GM18907 (cell line): ENCODE measurements around the gene ERC1.
A peak's percentile ranks its signal among the peaks of the same experiment; 100 is the strongest.
"Not testable (repeated sequence)": the region's sequence is repeated elsewhere in the genome, so short reads cannot be mapped to it uniquely, and the experiment has no call there.

ENCODE experiments used
- ATAC-seq: cut with Tn5 transposase; IDR thresholded peaks from one replicate; pipeline ENCODE4 v1.9.1; 2021; ENCODE audit warnings: mild to moderate bottlenecking, moderate library complexity; ENCODE audit not compliant: unreplicated experiment

The ERC1 gene

GRCh38 chr12:1069846-1070245 lies 78.8 kb downstream of the ERC1 start:
- ATAC-seq: no peak

- ATAC-seq: no peak
Observed at GRCh38 chr12:1071182-1071581, 80.2 kb downstream of the ERC1 start.

GRCh38 chr12:1073652-1074051 lies 82.6 kb downstream of the ERC1 start:
- ATAC-seq: no peak

GRCh38 chr12:1077036-1077803 lies 86.2 kb downstream of the ERC1 start:
- ATAC-seq: no peak

- ATAC-seq: no peak
Observed at GRCh38 chr12:1078002-1078401, 87.0 kb downstream of the ERC1 start.

- ATAC-seq: peak; percentile 61
Observed at GRCh38 chr12:1080520-1081223, 89.6 kb downstream of the ERC1 start.

GRCh38 chr12:1083151-1083888 lies 92.3 kb downstream of the ERC1 start:
- ATAC-seq: no peak

- ATAC-seq: no peak
Observed at GRCh38 chr12:1083889-1084262, 92.9 kb downstream of the ERC1 start.

GRCh38 chr12:1091350-1091749 lies 100.3 kb downstream of the ERC1 start:
- no peak for ATAC-seq

GRCh38 chr12:1093166-1093751 lies 102.2 kb downstream of the ERC1 start:
- no peak for ATAC-seq

- ATAC-seq: no peak
Observed at GRCh38 chr12:1094714-1095113, 103.7 kb downstream of the ERC1 start.

- ATAC-seq: no peak
Observed at GRCh38 chr12:1099158-1099557, 108.1 kb downstream of the ERC1 start.

- ATAC-seq: not testable (repeated sequence)
Observed at GRCh38 chr12:1099618-1100017, 108.6 kb downstream of the ERC1 start.

GRCh38 chr12:1102115-1102514 lies 111.1 kb downstream of the ERC1 start:
- ATAC-seq: no peak

- ATAC-seq: no peak
Observed at GRCh38 chr12:1102791-1103450, 111.9 kb downstream of the ERC1 start.

- ATAC-seq: no peak
Observed at GRCh38 chr12:1103632-1104031, 112.6 kb downstream of the ERC1 start.

GRCh38 chr12:1104088-1104800 lies 113.2 kb downstream of the ERC1 start:
- no peak for ATAC-seq

GRCh38 chr12:1107669-1108068 lies 116.6 kb downstream of the ERC1 start:
- no peak for ATAC-seq

- peak; percentile 78 for ATAC-seq
Observed at GRCh38 chr12:1108276-1108675, 117.3 kb downstream of the ERC1 start.
